DMS 273 (cell line): ENCODE measurements around the gene CRY2.
A peak's percentile ranks its signal among the peaks of the same experiment; 100 is the strongest.
"Not testable (repeated sequence)": the region's sequence is repeated elsewhere in the genome, so short reads cannot be mapped to it uniquely, and the experiment has no call there.

Experiments used
- DNase-seq: peaks from one replicate; lab custom pipeline; 2025; ENCODE audit not compliant: unreplicated experiment; lab: John Stamatoyannopoulos, UW

Gene CRY2

DNA sequence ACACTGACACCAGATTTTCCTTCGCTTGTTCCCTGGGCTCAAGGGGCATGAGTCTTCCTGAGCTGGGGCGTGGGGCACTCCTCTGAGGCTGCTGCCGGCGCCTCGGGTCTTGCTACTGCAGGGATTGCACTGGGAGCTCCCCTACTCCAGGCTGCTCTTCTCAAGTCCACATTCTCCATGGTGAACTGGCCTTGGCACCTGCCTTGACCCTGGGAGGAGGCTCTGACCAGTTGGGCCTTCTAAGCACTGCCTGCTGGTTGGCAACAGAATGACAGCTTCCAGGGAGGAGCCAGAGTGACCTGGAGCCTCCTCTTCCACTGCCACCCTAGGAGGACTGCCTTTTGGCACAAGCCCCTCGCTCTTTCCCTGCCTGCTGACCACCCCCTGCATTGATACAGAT lies 50.3 kb downstream of the CRY2 start:
- DNase-seq: no peak

DNA sequence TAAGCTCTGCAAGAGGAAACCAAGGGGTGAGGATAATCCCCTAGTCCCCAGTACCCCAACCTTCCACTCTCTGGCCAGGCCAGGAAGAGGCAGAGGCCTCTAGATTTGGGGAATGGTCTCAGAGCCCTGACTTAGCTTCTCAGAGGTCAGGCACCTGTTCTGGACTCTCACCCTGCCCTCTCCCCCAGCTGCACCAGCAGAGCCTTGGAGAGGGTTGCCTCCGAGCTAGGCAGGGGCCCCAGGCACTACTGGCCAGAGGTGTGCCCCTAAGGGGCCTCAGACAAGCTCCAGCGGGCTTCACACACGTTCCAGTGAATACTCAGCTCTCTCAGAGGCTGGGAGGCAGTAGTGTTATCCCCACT lies 51.8 kb downstream of the CRY2 start:
- no peak for DNase-seq

DNA sequence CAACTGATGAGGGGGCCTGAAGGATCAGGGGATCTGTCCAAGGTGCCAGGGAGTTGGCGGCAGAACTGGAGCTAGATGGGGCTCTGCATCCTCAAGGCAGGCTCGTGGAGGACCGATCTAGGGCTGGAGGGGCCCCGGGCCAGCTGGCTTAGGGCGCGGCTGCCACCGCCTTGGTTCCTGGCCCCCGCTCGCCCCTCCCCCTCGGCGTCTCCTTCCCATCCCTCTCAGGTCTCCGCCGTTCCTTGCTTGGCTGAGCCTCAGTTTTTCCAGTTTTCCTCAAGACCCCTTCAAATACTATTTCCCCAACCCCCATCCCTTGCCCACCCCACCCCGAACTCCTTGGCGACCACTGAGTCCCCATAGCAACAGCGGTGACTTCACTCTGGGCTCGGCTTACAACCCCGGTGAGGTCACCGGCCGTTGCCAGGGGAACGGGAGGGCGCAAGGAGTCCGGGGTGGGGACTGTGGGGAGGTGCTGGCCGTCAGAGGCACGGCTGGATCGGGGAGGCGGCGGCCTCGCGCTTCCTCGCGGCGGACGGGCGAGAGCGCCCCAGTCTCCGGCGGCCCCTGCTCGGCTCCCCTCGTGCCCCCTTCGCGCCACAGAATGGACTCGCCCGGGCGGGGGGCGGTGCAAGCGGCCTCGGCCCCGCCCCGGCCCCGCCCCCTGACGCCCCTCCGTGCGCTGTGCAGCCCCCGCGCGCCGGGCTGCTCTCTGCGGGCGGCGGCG lies 52.3 kb downstream of the CRY2 start:
- peak; percentile 93 for DNase-seq

DNA sequence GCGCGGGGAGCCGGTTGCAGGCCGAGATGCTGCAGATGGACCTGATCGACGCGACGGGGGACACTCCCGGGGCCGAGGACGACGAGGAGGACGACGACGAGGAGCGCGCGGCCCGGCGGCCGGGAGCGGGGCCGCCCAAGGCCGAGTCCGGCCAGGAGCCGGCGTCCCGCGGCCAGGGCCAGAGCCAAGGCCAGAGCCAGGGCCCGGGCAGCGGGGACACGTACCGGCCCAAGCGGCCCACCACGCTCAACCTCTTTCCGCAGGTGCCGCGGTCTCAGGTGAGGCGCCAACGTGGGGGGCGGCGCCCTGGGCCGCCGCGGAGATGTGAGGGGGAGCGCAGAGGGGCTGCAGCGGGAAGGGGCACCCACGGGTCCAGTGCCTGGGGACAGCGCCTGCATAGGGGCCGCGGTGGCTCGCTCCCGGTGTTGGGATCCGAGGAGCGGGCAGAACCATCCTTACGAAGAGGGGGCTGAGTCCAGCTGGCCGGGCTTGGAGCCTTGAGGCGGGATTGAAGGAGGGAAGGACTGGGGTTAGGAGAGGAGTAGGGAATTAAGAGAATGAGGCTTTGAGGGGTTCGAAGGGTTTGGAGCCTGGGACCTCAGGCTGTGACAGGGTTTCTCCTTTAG lies 53.0 kb downstream of the CRY2 start:
- DNase-seq: peak; percentile 32

DNA sequence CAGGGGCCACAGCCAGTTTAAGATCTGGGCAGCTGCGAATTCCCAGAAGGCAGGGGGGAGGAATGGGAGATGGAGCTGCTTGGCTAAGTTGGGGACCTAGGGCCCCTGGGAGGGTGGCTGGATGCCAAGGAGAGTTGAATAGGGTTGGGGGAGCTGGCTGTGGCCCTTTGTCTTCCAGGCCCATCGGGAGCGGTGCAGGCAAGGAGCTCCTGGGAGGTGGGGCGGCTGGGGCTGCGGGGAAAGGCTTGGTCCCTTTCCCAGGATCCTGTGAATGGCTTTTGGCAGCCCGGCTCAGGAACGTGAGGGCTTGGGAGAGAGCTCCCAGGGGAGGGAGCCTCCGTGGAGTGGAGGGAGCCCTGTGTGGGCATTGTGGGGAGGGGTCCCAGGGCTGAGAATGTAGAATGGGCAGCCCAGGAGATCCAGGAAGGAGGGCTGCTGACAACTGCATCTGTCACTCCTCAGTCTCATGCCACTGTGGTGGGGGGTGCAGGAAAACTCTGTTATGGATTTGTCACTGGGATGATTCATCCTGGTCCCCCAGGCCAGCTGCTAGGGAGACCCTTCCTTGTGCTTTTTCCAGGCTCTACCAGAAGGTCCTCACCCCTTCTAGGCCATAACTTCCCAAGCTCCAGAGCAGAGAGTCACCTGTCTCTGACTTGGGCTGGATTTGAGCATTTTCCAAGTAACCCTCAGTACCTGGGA lies 53.8 kb downstream of the CRY2 start:
- peak; percentile 41 for DNase-seq

DNA sequence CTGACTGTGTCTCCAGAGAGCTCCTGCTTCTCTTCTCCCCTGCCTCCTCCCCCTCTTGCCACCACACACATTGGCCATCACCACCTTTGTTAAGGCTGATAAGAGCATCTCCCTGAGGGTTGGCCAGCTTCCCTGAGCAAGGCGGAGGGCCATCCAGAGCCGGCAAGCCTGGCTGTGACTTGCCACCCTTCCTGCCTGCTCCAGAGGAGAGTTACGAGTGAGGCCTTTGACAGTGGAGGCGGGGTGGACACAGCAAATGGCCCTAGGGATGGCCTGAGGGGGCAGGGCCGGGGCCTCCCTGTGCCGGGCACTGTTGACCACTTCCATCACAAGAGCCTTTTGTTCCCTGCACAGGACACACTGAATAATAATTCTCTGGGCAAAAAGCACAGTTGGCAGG lies 54.4 kb downstream of the CRY2 start:
- no peak for DNase-seq

DNA sequence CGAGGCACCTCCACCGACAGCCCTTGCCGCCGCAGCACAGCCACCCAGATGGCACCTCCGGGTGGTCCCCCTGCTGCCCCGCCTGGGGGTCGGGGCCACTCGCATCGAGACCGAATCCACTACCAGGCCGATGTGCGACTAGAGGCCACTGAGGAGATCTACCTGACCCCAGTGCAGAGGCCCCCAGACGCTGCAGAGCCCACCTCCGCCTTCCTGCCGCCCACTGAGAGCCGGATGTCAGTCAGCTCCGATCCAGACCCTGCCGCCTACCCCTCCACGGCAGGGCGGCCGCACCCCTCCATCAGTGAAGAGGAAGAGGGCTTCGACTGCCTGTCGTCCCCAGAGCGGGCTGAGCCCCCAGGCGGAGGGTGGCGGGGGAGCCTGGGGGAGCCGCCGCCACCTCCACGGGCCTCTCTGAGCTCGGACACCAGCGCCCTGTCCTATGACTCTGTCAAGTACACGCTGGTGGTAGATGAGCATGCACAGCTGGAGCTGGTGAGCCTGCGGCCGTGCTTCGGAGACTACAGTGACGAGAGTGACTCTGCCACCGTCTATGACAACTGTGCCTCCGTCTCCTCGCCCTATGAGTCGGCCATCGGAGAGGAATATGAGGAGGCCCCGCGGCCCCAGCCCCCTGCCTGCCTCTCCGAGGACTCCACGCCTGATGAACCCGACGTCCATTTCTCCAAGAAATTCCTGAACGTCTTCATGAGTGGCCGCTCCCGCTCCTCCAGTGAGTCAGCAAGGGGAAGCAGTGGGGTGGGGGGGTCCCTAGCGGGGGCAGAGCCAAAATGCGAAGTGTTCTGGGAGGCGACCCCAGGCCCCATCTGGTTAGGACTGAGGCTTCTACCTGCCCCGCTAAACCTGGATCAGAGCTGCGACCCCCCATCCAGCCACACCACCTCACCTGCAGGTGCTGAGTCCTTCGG lies 55.4 kb downstream of the CRY2 start:
- DNase-seq: no peak

DNA sequence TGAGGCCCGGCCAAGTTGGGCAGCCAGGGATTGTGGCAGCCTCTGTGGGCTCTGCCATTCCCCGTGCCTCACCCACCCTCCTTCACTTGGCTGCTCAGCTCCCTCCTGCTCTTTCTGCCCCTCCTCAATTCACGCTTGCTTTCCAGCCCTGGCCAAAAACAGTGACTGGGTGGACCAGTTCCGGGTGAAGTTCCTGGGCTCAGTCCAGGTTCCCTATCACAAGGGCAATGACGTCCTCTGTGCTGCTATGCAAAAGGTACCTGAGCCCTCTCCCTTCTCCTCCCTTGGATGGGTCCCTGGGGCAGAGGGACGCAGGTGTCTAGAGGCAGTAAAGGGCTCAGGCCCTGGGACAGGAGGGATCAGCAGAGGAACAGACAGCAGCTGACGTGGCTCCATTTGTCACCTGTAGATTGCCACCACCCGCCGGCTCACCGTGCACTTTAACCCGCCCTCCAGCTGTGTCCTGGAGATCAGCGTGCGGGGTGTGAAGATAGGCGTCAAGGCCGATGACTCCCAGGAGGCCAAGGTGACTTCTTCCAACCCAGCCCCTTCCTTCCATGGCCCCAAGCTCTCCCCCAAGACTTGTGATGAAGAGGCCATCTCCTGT lies 57.1 kb downstream of the CRY2 start:
- DNase-seq: no peak

DNA sequence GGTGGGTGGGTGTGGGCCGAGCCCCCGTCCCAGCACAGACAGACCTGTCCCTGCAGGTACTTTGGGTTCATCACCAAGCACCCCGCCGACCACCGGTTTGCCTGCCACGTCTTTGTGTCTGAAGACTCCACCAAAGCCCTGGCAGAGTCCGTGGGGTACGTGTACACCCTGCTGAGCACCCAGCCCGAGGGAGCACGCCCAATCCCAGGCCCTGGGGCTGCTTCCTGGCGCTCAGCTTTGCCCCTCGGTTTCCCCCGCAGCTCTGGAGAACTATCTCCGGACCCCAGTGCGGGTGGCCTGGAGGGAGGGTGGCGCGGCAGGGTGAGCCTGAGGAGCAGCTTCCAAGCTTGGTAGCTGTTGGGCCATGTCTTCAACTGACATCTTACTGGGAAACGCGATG lies 57.8 kb downstream of the CRY2 start:
- DNase-seq: no peak

DNA sequence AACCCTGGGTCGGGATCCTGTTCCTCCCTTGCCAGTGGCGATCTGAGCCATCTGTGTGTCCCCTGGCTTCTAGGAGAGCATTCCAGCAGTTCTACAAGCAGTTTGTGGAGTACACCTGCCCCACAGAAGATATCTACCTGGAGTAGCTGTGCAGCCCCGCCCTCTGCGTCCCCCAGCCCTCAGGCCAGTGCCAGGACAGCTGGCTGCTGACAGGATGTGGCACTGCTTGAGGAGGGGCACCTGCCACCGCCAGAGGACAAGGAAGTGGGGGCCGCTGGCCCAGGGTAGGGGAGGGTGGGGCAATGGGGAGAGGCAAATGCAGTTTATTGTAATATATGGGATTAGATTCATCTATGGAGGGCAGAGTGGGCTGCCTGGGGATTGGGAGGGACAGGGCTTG lies 58.3 kb downstream of the CRY2 start:
- DNase-seq: not testable (repeated sequence)

DNA sequence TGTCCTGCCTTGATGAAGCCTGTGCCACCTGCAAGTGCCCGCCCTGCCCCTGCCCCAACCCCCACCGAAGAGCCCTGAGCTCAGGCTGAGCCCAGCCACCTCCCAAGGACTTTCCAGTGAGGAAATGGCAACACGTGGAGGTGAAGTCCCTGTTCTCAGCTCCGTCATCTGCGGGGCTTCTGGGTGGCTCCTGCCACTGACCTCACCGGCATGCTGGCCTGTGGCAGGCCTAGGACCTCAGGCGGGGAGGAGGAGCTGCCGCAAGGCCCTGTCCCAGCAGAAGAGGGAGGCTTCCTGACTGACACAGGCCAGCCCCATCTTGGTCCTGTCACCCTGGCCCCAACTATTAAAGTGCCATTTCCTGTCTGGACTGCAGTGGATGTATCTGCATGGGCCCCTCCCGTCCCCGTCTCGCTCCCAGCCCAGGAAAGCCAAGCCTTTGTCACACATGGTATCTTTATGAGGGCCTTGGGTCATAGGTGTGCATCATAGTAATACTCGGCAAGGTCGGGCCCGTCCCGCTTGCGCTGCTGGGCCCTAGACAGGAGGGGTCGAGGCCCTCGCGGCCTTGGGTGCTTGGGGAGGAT lies 58.9 kb downstream of the CRY2 start:
- DNase-seq: no peak

DNA sequence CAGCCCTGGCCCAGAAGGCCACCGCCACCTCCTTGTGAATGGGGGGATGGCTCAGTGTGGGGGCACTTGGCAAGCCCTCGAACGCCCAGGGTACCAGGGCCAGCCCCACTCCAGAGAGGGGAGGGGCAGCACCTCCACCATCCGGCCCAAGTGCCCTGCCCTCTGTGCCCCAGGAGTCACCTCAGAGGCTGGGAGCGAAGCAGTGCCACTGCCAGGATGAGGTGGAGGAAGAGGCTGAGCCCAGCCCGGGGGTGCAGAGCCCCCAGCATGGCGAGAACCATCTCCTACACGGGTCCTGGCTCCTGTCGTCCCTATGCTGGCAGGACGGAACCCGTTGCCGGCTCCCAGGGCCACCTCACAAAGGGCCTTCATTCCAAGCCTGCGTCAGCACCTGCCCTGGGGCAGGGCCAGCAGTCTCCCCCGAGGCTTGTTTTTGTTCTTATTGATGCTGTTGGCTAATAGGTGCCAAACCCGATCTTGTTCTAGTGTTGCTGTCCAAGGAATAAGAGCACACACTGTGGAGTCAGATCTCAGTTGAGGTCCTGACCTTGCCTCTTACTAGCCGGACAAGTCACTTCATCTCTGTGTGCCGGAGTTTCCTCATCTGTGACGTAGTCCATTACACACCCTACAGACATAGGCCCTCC lies 59.8 kb downstream of the CRY2 start, which contains the start of gene FREY1:
Gene FREY1 (minus strand): TSS at position 307 of the 647 bp plus-strand sequence. CDS start 26 bp downstream, at position 281.
- no peak for DNase-seq

DNA sequence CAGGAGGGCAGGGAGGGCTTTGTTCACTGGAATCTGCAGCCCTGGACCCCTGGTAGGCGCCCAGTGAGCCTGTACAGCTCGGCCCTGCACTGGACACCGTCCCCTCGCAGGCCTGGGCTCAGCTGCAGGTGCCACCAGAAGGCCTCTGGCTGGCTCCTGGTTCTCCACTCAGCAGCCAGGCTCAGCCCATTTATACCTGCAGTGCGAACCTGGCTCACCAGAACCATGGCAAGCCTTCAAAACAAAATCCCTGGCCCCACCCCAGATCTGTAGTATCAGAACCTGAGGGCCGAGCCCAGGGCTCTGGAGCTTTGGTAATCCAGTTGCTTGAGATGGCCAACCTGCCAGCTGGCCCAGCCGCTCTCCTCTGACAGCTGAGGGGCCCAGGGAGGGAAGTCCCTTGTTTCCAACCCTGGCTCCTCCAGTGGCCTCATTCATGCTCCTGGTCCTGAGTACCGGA lies 60.7 kb downstream of the CRY2 start:
- peak; percentile 15 for DNase-seq

DNA sequence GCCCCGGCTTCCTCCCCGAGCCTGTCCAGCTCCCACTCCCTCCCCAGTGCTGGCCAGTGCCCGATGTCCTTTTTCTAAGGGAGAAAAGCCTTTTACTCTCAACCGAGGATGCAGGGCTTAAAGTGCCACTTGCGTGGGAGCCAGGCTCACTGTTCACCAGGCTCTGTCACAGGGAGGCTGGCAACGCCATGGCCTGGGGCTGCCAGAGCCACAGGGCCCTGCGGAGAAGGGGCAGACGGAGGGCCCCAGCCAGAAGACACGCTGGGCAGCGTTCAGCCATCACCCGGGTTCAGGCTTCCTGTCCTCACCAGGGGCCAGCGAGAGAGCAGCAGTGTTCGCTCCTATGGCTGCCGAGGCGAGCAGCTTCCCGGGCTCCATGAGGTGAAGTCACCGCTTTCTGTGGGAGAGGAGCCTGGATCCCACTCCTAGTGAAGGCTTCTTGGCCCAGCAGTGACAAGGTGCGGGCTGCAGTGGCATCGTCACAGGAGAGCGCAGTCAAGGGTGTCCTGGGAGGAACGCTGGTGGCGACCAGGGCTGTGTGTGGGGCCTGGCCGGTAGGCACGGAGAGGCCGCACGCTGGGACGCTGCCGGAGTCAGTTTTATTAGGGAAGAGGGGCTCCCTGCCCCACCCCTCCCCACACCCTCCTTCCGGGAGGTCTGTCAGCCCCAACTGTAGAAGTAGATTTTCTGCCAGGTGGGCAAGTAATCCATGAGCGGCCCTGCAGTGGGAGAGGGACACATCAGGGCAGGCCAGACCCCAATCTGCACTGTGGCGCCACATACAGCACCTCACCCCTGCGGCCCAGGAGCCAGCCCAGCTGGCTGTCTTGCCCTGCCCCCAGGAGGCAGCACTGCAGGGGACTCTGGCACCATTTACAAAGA lies 62.6 kb downstream of the CRY2 start:
- DNase-seq: no peak

DNA sequence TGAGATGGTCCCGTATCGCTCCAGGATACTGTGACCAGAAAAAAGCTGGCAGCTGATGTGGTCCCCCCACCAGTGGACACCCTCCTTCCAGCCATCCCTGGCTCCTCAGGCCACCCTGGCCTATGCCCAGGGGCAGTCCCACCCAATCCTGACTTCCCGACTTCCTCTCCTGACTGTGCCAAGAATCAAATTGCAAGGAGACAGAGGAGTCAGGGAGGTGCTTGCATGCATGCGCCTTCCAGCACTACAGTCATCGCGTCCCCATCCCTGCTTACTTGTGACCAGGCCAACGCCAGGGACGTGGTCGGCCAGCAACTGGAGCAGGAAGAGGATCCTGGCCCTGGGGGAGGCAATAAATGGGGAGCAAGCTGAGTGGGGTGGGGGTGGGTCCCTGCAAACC lies 63.3 kb downstream of the CRY2 start:
- DNase-seq: no peak

DNA sequence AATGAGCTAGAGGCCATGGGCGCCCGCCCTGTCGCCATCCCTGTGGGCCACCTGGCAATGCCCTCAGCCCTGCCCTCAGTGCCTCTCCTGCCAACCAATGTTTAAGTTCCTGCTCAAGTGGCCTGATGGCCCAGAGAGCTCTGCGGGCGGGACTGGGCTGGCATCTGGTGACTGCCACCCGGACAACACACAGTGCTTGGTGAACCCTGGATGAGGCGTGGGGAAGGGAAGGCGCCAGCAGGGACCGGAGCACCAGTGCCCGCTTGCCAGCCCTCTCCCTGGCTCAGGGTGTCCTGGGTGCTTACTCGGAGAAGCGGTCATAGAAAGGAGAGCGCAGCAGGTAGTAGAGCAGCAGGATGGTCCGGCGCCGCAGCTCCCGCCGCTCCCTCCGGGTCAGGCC lies 66.2 kb downstream of the CRY2 start:
- no peak for DNase-seq

DNA sequence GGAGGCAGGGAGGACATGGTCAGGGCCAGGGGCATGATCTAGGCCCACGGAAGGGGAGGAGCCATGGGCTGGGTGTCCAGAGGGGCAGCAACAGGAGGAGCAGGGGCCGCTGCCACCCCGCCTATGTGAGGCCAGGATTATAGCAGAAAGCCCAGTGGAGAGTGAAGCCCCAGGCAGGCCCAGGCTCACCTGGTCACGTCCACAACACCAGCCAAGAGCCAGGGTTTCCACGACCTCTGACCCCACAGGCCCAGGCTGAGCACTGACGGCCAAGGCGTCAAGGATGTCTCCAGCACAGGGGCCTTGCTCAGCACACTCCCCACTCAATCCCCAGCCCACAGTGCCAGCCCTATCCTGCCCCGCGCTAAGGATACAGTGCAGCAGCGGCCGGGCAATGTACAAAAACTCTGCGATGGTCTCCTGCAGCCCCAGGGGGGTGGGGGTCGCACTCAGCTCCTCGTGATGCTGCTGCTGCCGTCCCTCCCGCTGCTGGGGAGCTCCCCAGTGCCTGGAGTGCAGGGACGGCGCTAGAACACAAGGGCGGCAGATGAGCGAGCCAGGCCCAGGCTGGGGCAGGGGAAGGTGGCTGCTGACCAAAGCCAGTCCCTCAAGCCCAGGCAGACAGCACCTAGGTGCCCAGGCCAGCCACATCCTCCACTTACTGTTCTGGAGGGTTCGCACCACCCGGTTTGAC lies 66.8 kb downstream of the CRY2 start:
- DNase-seq: no peak

DNA sequence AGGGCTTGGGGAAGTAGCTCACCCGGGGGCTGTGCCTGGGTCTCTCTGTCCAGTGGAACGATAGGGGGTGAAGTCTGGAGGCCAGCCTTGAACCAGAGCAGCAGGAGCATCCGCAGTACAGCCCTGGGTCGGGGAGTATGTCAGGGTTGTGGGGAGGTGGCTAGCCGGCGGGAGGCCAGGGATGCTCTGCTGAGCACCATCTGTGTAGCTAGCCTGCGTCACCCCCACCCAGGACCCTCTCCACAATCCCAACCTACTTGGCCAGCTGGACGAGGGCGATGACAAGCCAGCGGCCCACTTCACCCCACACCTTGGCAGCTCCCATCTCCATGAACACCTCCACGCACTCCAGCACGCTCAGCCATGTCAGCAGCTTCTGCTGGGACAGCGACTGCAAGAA lies 68.2 kb downstream of the CRY2 start:
- no peak for DNase-seq
